ENCODE data around the gene TTC34.

Gene TTC34

DNA sequence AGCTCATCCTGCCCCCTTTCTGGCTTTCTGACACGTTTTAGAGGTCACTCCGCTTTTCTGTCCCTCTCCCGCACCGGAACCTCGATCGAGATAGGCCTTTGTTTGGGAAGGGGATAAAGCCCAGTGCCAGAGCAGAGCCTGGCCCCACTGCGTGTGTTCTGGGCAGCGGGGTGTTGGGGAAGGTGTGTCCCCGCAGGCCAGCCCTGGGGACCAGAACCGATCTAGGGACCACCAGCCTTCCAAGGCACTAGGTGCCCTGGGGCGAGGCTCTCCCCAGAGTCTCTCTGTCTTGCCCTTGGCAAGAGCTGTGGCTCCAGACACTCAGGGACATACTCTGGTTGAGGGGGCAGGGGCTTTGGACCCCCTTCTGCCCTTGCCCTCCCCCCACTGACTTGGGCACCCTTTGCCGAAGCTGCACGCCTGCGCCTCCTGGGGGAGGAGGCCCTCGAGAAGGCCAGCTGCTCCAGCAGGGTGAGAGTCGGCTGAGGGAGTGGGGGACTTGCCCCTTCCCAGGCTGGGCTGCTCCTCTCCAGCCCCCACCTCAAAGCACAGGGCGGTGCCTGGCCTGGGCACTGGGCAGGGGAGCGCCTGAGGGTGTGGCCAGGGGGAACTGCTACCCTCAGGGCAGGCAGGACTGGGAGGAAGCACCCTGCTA is 198.5 kb downstream of the TTC34 start:
- DNase-seq (ENCODE audit: low read depth), result no peak

GRCh38 chr1:2602311-2602835 is 199.1 kb downstream of the TTC34 start:
- no peak for DNase-seq (ENCODE audit: low read depth)

DNA sequence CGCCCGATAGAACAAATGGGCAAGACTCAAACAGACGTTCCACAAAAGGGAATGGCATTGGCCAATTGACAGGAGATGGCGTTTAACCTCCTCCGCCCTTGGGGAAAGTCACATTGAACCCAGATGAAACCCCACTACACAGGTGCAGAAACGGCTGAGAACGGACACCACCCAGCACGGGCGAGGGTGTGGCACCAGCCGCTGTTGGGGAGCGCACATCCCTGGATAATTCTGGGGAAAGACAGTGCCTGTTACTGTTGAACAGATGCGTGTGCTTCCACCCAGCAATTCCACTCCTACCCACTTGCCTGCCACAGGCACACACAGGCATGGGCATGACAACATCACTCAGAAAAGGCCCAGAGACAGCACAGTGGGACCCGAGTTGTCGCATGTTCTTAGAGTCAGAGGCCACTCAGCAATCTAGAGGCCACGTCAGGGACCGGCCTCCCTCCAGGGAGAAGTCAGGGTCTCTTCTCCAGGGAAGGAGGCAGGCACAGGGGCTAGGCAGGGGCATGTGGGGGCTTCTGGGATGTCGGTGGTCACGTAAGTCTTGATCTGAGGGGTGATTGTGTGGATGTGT is 199.7 kb downstream of the TTC34 start:
- DNase-seq (ENCODE audit: low read depth), result no peak

DNA sequence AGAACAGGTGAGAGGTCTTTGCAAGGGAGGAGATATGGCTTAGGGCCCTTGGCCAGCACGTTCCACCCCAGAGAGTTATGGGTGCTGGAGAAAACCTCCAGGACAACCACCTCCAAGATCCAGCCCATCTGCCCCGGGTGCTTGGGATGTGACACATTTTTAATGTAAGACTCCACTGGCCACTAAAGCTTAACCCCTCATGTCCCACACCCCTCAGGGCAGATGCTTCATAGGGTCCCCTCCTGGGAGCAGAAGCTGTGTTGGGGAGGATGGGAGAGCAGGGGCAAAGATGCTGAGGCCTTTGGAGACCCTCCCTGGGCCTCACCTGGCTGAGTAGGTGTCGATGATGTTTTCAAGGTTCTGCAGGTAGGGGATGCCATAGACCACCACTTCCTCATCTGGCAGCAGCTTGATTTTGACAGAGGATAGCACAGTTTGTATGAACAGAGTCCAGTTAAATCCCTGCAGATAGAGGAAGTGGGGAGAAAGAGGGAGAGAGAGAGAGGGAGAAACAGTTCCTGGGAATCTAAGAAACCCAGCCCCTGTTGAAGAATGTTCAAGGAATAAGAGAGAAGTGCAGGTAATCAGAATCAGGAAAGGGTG is 203.1 kb downstream of the TTC34 start:
- DNase-seq (ENCODE audit: low read depth), result no peak

GRCh38 chr1:2597441-2598328 is 203.8 kb downstream of the TTC34 start:
- DNase-seq (ENCODE audit: low read depth), result no peak

DNA sequence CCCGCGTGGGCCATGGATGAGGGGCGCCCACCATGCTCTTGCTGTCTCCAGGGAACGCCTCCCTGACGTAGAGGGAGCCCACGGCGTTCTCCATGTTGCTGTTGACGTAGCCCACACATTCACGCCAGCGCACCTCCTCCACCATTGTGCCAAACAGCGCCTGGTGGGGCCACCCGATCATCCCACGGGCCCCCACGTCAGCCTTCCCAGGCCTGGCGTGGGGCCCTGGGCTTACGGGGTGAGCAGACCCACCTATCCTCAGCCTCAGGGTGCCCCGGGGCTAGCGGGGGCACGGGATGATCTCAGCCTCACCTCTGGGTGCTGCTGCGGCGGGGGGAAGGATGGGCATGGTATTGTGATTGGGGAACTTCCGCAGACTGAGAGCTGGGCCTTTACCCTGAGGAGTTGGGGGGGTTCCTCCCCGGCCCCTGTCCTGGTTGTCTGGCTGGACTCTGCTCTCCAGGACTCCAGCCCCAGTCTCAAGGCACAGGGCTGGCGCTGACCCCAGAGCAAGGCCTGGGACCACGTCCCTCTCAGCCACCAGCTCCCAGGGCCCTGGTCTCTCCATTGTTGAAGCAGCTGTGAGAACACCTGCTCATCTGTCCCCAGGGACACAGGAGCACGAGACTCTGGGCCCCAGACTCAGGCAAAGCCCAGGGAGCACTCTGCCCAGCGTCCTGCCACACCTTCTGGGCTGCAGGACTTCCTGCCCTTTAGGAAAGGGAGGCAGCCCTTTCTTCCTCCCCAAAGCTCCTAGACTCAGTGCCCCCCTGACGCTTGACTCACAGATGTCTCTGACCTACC is 204.8 kb downstream of the TTC34 start:
- no peak for DNase-seq (ENCODE audit: low read depth)

DNA sequence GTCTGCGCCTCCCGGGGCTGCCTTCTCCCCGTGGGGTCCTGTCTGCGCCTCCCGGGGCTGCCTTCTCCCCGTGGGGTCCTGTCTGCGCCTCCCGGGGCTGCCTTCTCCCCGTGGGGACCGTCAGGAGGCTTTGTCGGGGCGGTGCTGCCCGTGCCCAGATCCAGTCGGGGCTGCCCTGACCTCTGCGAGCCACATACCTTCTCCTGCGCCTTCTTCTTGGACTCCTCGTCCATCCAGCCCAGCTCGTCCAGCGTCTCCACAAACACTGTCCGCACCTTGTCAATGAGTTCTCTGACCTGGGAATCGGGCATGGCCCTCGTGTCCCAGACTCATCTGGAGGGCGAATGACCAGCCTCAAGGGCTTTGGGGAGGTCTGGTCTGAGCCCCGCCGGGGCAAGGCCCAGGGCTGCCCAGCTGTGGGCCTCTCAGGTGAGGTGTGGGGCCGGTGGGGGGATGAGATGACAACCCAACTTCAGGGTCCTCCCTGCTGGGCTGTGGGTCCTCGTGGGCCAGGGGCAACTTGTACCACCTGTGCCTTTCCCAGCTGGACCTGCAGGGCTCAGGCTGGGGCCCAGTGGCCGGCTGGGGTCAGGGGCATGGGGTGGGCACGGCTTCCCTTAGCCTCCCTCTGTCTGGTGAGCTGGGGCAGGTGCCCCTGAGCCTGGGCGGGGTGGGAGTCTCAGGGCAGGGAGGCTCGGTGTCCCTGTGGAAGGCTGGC is 205.5 kb downstream of the TTC34 start:
- no peak for DNase-seq (ENCODE audit: low read depth)

- DNase-seq (ENCODE audit: low read depth), result no peak
Observed at GRCh38 chr1:2595261-2595811, 206.2 kb downstream of the TTC34 start.

DNA sequence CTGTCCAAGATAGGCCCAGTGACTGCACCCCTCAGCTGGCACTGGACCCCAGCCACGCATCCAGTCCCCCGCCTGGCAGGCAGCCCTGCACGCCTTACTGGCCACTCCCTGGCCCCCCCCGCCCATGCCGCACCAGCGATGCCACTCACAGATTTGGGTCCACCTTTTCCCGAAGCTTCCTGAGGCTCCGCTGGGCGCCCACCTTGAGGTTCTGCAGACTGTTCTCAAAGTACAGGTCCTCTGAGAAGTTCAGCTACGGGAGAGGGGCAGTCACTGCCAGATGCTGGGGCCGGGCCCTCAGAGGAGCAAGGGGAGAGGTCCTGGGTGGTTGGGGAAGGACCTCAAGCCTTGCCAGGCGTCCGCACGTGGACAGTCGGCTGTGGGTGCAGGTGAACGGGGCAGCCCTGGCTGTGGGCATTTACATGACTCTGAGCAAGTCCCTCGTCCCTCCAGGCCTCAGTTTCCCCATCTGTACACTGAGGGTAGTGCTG is 206.8 kb downstream of the TTC34 start:
- no peak for DNase-seq (ENCODE audit: low read depth)

- DNase-seq (ENCODE audit: low read depth), result no peak
Observed at GRCh38 chr1:2594001-2594640, 207.4 kb downstream of the TTC34 start.

DNA sequence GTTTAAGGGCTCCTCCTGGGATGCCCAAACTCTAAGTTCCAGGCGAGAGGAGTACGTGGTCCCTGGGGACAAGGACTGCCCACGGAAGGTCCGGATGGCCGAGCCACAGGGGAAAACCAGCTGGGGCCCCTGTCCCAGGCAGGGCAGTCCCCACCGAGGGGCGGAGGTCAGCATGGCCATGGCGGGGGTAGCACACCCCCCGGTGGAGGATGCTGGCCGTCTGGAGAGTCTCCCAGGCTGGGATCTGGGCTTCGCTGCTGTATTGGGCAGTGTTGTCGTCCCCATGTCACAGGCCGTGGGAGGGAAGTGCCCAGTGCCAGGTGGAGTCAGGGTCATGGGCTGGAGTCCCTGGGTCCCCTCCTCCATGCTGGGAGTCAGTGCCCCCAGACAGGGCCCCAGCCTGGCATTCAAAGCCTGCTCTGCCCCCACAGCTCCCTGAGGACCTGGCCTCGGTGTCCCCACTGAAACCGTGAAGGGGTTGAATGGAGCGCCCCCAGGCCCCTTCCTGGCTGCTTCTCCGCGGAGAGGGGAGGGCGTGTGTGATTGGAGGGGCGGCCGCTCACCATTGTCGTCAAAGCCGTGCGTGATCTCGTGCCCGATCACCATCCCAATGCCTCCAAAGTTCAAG is 208.1 kb downstream of the TTC34 start:
- no peak for DNase-seq (ENCODE audit: low read depth)

DNA sequence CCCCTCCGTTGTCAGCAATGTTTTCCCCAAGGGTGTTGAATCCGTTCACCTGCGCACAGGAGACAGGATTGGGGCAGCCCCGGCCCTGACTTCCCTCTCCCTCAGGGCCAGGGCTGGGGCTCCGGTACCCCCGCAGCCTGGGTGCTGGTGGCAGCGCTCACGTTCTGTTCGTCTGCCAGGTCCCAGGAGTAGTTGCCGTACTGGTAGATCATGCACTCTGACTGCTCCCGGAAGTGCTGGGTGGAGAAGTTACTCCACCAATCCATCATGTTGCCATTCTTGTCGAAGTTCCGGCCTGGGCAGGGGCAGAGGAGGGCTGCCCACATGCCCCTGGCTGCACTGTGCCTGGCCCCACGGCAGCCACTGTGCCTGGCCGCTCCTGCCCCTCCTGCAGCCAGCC is 208.8 kb downstream of the TTC34 start:
- DNase-seq (ENCODE audit: low read depth), result no peak

- no peak for DNase-seq (ENCODE audit: low read depth)
Observed at GRCh38 chr1:2591581-2592261, 209.8 kb downstream of the TTC34 start.

DNA sequence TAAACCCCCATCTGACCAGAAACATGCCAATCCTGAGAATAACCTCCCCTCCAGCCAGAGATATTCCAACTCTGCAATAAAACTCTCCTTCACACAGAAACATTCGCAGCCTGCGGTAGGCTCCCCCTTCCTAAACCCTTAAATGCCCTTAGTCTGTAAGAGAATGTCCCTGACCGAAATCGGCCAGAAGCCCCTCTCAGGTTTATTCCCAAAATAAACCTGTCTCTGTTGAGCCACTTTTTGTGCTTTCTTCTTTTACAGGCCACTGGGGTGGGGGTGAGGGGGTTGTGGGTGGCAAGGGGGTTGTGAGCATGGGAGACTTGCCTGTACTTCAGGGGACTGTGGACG is 210.3 kb downstream of the TTC34 start:
- no peak for DNase-seq (ENCODE audit: low read depth)

DNA sequence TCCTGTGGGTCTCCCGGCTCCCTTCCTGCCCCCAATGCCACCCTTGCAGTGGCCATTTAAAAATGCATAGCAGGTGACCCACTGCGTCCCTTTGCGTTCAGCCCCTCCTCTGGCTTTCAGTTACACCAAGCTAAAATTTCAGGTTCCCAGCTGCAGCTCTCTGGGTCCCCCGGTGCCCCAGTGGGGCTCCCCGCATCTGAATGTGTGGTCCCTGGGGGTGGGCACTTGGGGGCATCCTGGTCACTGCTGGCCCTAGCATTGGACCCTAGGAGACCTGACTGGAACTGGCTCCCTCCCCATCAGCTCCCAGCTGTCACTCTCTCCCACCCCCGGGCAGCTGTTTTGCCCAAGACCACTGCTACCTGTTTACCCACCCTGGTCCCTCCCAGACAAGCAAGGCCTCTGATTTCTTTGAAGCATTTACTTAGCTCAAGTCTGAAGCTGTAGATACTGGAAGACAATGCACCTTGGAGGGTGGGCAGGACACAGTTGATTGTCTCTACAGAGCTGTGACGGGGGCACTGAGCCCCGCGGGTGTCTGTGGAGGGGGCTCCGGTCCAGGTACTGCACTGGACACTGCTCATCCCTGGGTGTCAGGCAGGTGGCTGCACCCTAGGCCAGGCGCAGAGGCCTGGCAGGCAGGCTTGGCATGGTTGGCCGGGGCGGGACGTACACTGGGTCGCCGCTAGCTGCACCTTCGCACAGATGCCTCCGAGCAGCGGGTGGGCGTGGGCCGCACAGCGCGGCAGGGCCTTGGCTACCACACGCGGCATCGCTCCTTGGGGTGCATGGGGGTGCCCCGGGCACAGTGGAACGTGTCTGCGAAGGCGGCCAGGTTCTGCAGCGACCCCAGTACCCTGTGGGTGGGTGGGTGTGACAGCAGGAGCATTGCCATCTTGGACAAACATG is 211.0 kb downstream of the TTC34 start:
- DNase-seq (ENCODE audit: low read depth), result no peak

GRCh38 chr1:2589431-2590232 is 211.9 kb downstream of the TTC34 start:
- no peak for DNase-seq (ENCODE audit: low read depth)

Measured in stimulated activated CD8-positive, alpha-beta memory T cell treated with anti-CD3 and anti-CD28 coated beads, Interleukin-12 subunit alpha, Interleukin-12 subunit beta, amount 100 ng/mL, for 4 hours (primary cell).